Karpas-422 (cell line): Measurements from ENCODE around the gene PCBP4. TPM values are rescaled to one million over a fixed set of nuclear protein-coding genes. Genes with fewer than 3 reads are reported as not detected.

Experiments used
- DNase-seq: peaks from one replicate; pipeline ENCODE4 v3.0.0-alpha.2; 2015
- H2AFZ ChIP-seq: fragments of 200-600 bp; sonication (generic); 2 replicates; pipeline ENCODE4 v1.6.1; 2014; ENCODE audit warnings: antibody characterized with exemption, low read length, mixed read lengths
- H3K27ac ChIP-seq: fragments of 200-600 bp; sonication (generic); 2 replicates; pipeline ENCODE4 v1.5.1; 2014; ENCODE audit warnings: mild to moderate bottlenecking, low read length, moderate library complexity
- H3K27me3 ChIP-seq: fragments of 200-600 bp; sonication (generic); 2 replicates; pipeline ENCODE4 v1.6.1; 2014; ENCODE audit warnings: low read length, mixed read lengths
- H3K36me3 ChIP-seq: fragments of 200-600 bp; sonication (generic); 2 replicates; pipeline ENCODE4 v1.6.1; 2014; ENCODE audit warnings: low read length, mixed read lengths; ENCODE audit not compliant: insufficient read depth
- H3K4me1 ChIP-seq: fragments of 200-600 bp; sonication (generic); 2 replicates; pipeline ENCODE4 v1.6.1; 2014; ENCODE audit warnings: mild to moderate bottlenecking, low read length, mixed read lengths
- H3K4me2 ChIP-seq: fragments of 200-600 bp; sonication (generic); 2 replicates; pipeline ENCODE4 v1.6.1; 2014; ENCODE audit warnings: low read length, low read depth, mild to moderate bottlenecking; ENCODE audit not compliant: poor library complexity, severe bottlenecking
- H3K4me3 ChIP-seq: fragments of 200-600 bp; sonication (generic); 2 replicates; pipeline ENCODE4 v1.5.1; 2014; ENCODE audit warnings: mild to moderate bottlenecking, antibody characterized with exemption, low read length, mixed read lengths
- H3K79me2 ChIP-seq: fragments of 200-600 bp; sonication (generic); 2 replicates; pipeline ENCODE4 v1.6.1; 2014; ENCODE audit warnings: mild to moderate bottlenecking, low read length, mixed read lengths
- H3K9ac ChIP-seq: fragments of 200-600 bp; sonication (generic); 2 replicates; pipeline ENCODE4 v1.6.0; 2014; ENCODE audit warnings: low read length
- H3K9me2 ChIP-seq: fragments of 200-600 bp; sonication (generic), shearing (Covaris generic); replicated peaks from 2 replicates; pipeline ENCODE4 v1.6.0; 2014; ENCODE audit warnings: mild to moderate bottlenecking, low read length, moderate library complexity; ENCODE audit not compliant: insufficient read depth
- H3K9me3 ChIP-seq: fragments of 300-700, 200-600 bp; sonication (generic); 2 replicates; pipeline ENCODE4 v1.6.1; 2014; ENCODE audit warnings: low read length, mixed read lengths
- H4K20me1 ChIP-seq: fragments of 200-600 bp; sonication (generic); 2 replicates; pipeline ENCODE4 v1.6.1; 2014; ENCODE audit warnings: mild to moderate bottlenecking, antibody characterized with exemption, low read length, low read depth; ENCODE audit not compliant: insufficient read depth
- total RNA-seq: library from RNA; depleted of rRNA; stranded (reverse); fragments of >200 nt; shearing (Covaris generic); gene quantifications from 2 replicates; pipeline ENCODE4 v1.2.3, GENCODE V29; 2014; ENCODE audit warnings: low replicate concordance

The PCBP4 gene
- total RNA-seq, 1 experiment from 2014 or later = 17.9 TPM

DNA sequence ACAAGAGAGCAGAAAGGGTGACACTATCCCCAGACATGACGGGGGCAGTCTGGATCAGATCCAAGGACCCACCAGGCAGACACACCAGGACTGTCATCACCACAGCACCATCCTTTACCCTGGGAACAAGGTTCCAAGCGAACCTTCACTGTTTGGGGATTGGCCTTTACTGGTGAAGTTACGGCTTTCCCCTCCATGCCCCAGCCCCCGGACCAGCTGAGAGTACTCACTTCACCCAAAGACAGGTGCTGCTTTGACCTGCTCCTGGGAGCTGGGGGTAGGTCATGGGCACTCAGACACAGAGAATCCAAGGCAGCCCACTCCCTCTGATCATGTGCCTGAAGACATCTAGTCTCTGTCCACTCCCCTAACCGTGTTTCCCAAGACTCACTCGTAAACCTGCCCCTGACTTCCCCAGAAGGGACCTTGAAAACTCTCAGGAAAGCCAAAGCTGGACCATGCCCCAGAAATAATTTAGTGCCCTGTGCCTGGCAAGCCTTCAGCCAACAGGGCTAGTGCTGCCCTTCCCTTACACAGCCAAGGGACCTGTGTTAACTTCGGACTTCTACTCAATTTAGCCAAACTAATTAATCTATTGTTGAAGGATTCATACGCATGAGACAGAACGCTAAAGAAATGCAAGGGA lies 28.4 kb downstream of the PCBP4 start:
- H4K20me1 ChIP-seq = peaks cover 13% of the 10 kb centered on the region; the same call in 1 of the 2 replicates
- H3K36me3 ChIP-seq = peaks cover 13% of the 10 kb centered on the region; the same call in 1 of the 2 replicates
- no peaks in the 10 kb centered on the region for H3K9me3 ChIP-seq
- peaks cover 29% of the 10 kb centered on the region for H3K4me1 ChIP-seq
- no peak overlapping the region for H3K9ac ChIP-seq
- no peaks in the 10 kb centered on the region for H3K9me2 ChIP-seq
- H3K4me2 ChIP-seq = no peak overlapping the region
- H3K27ac ChIP-seq = no peak overlapping the region
- H3K4me3 ChIP-seq = no peak overlapping the region
- DNase-seq = no peak
- H3K79me2 ChIP-seq = peaks cover 34% of the 10 kb centered on the region
- no peak overlapping the region for H2AFZ ChIP-seq
- no peaks in the 10 kb centered on the region for H3K27me3 ChIP-seq

DNA sequence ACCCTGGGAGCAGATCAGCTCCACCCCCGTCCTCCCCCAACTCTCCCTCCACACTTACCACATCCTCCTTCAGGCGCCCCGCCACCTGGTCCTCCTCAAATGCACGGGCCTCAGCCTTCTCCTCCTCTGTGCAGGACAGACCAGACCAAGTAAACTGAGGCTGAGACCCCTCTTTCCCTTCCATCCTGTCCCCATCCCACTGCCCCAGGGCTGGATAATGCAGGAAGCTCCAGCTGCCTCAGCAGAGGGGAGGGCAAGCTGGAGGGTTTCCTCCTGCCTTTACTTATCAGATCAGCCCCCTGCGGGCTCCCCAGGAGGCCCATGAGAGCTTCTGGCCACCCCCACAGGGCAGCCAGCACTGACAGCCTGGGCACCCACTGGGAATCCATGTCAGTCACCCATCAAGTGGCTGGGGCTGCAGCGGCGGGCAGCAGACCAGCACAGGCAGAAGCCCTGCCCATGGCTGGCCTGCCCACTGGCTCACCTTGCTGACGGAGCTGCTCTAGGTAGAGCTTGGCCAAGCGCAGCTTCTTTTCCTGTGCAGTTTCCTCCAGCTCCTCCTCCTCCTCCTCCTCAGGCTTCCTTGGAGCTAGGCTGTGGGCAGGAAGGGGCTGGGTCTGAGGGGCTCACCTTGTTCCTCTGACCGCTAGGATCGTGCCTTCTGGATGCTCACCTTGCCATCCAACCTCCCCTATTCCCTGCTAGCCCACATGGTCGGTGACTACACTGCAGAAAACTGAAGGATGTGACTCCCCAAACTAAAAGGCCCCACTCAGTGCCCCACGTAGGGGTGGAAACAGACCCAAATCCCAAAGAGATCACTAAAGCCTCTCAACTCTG lies 29.4 kb downstream of the PCBP4 start:
- no peak overlapping the region for H3K4me2 ChIP-seq
- H3K4me1 ChIP-seq = peaks cover 21% of the 10 kb centered on the region
- H3K79me2 ChIP-seq = peaks cover 34% of the 10 kb centered on the region
- H2AFZ ChIP-seq = no peak overlapping the region
- no peak for DNase-seq
- no peak overlapping the region for H3K4me3 ChIP-seq
- no peaks in the 10 kb centered on the region for H3K27me3 ChIP-seq
- no peaks in the 10 kb centered on the region for H3K9me3 ChIP-seq
- H3K27ac ChIP-seq = no peak overlapping the region
- peaks cover 13% of the 10 kb centered on the region; the same call in 1 of the 2 replicates for H4K20me1 ChIP-seq
- H3K36me3 ChIP-seq = peaks cover 13% of the 10 kb centered on the region; the same call in 1 of the 2 replicates
- no peak overlapping the region for H3K9ac ChIP-seq
- H3K9me2 ChIP-seq = no peaks in the 10 kb centered on the region

DNA sequence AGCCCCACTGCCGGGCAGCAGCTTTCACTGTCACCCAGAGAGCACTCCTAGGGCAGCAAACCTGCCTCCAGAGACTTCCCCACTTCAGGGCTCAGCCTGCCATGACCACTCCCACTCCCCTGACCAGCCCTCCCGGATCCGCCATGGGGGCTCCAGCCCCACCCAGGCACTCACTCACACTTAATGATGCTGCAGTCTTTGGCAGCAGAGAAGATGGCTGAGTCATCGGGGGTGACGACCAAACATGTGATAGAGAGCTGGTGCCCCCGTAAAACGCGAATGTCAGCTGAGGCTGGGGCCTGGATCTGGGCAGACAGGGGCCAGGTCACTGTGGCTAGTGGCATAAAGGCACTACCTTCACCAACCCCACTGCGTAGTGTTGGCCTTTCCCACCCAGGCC lies 30.2 kb downstream of the PCBP4 start:
- Histone ChIP-seq H3K9me2 (no peaks in the 10 kb centered on the region), H3K36me3 (peaks cover 13% of the 10 kb centered on the region; the same call in 1 of the 2 replicates), H3K27ac (no peak overlapping the region), H3K9ac (no peak overlapping the region), H3K79me2 (peaks cover 34% of the 10 kb centered on the region), H3K4me2 (no peak overlapping the region), H3K4me3 (no peak overlapping the region), H3K27me3 (no peaks in the 10 kb centered on the region), H3K9me3 (no peaks in the 10 kb centered on the region), H4K20me1 (peaks cover 13% of the 10 kb centered on the region; the same call in 1 of the 2 replicates), H2AFZ (no peak overlapping the region), H3K4me1 (peaks cover 15% of the 10 kb centered on the region)
- DNase-seq = no peak

DNA sequence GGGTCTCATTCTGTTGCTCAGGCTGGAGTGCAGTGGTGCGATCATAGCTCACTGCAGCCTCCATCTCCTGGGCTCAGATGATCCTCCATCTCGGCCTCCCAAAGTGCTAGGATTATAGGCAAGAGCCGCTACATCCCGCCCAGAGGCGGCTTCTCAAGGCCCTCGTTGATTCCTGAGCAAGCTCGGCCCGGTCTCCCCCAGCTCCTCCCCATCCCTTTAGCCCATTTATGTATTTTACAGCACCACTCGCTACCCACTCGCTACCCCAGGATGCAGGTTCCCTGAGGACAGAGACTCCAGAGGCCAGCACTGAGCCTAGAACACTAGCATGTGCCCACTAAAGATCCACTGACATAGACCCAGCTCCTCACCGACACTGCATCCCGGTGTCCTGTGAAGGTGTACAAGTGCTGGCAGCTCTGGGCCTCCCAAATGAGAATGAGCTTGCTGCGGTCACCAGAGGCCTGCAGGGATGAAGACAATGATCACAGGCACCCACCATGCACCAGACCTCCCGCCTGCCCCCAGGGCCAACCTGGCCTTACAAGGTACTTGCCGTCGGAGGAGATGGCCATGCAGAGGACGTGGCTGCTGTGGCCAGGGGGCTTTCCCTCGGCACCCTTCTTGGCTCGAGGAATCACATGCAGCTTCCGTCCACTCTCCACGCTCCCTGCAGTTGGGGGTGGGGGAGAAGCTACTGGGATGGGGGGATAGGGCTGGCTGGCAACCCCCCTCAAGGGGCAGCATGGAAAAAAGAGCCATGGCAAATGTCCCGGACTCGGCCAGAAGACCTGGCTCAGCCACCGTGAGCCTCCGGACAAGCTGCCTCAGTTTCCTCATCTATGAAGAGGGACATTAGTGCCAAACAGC lies 31.1 kb downstream of the PCBP4 start:
- H3K79me2 ChIP-seq = peaks cover 29% of the 10 kb centered on the region
- H3K9ac ChIP-seq = no peak overlapping the region
- peaks cover 13% of the 10 kb centered on the region; the same call in 1 of the 2 replicates for H4K20me1 ChIP-seq
- no peak for DNase-seq
- H3K27ac ChIP-seq = no peak overlapping the region
- no peaks in the 10 kb centered on the region for H3K9me2 ChIP-seq
- H3K4me3 ChIP-seq = no peak overlapping the region
- H3K36me3 ChIP-seq = peaks cover 13% of the 10 kb centered on the region; the same call in 1 of the 2 replicates
- H3K27me3 ChIP-seq = no peaks in the 10 kb centered on the region
- peaks cover 15% of the 10 kb centered on the region for H3K4me1 ChIP-seq
- H3K4me2 ChIP-seq = no peak overlapping the region
- H3K9me3 ChIP-seq = no peaks in the 10 kb centered on the region
- H2AFZ ChIP-seq = no peak overlapping the region

DNA sequence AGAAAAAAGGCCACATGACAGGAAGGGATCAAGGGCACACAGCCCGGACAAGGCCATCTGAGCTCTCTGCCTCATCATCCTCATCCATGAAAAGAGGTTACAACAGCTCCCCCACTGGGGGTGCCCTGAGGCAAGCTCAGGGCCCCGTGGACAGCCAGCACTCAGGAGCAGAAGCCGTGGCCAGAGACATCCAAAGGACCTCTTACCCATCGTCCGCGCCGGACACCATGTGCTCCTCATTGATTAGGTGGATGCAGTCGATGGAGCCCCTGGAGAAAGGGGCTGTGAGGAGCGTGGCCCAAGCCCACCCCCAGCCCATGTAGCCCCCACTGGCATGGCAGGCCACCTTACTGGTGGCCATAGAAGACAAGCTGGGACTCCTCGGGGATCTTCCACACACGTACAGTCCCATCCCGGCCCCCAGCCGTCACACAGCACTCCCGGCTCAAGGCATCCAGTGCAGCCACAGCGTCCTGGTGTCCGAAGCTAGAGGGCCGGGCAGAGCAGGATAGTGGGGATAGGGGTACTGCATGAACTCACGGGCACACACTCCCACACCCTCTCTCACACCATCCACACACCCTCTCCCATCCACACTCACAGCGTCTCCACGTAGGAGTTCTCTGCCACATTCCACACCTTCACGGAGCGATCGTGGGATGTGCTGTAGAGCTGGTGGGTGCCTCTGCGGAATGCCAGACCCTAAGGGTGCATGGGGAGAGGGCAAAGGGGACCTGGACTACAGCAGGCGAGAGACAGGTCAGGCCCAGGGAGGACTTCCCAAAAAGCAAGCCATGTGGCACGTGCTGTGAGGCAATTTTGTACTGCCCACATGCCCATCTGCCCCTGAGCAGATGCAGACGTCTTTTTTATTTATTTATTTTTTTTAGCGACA lies 32.0 kb downstream of the PCBP4 start:
- H3K79me2 ChIP-seq = peaks cover 21% of the 10 kb centered on the region
- no peak overlapping the region for H3K9ac ChIP-seq
- DNase-seq = no peak
- peaks cover 6% of the 10 kb centered on the region; the same call in 1 of the 2 replicates for H4K20me1 ChIP-seq
- H3K9me2 ChIP-seq = no peaks in the 10 kb centered on the region
- H3K4me1 ChIP-seq = peaks cover 7% of the 10 kb centered on the region
- no peak overlapping the region for H2AFZ ChIP-seq
- no peaks in the 10 kb centered on the region for H3K9me3 ChIP-seq
- H3K27ac ChIP-seq = no peak overlapping the region
- H3K27me3 ChIP-seq = no peaks in the 10 kb centered on the region
- peaks cover 13% of the 10 kb centered on the region; the same call in 1 of the 2 replicates for H3K36me3 ChIP-seq
- H3K4me2 ChIP-seq = no peak overlapping the region
- no peak overlapping the region for H3K4me3 ChIP-seq

DNA sequence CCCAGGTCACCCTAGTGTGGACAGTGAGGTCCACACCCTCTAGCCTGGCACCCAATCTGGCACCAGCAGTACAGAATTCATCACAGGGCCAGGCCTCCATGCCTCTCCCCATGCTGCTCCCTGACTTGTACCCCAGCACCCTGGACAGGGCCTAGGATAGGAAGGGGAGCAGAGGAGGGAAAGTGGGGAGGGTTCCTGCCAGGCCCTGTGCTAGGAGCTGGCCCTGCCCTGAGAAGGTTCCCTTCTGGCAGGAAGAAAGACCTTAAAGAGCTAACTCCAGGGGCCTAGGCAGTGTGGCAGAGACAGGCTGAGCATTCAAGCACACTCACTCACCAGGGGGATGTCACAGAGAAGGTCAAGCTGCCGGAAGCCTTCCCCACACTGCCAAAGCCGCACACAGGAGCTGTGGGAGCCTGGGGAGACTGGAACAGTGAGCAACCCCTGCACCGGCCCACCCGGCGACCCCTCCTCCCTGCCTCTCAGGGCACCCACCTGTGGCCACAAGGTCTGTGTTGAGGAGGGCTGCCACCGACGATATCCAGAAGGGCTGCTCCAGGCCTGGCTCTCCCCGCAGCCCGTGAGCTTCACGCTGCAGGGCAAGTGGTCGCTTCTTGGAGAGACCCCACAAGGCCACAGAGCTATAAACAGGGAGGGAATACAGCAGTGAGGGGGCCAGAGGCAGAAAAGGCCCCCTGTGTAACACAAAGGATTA lies 33.0 kb downstream of the PCBP4 start:
- no peak overlapping the region for H3K9ac ChIP-seq
- no peaks in the 10 kb centered on the region for H3K9me2 ChIP-seq
- peaks cover 11% of the 10 kb centered on the region for H3K79me2 ChIP-seq
- H2AFZ ChIP-seq = no peak overlapping the region
- H3K4me2 ChIP-seq = no peak overlapping the region
- no peaks in the 10 kb centered on the region for H3K4me1 ChIP-seq
- H3K27me3 ChIP-seq = no peaks in the 10 kb centered on the region
- H4K20me1 ChIP-seq = peaks cover 5% of the 10 kb centered on the region; the same call in 1 of the 2 replicates
- H3K4me3 ChIP-seq = no peak overlapping the region
- no peaks in the 10 kb centered on the region for H3K9me3 ChIP-seq
- peaks cover 11% of the 10 kb centered on the region; the same call in 1 of the 2 replicates for H3K36me3 ChIP-seq
- H3K27ac ChIP-seq = no peak overlapping the region
- no peak for DNase-seq
